Measurements from ENCODE around the gene TEX101.
"Not testable (repeated sequence)": the region's sequence is repeated elsewhere in the genome, so short reads cannot be mapped to it uniquely, and the experiment has no call there.

TEX101 gene, protein sequence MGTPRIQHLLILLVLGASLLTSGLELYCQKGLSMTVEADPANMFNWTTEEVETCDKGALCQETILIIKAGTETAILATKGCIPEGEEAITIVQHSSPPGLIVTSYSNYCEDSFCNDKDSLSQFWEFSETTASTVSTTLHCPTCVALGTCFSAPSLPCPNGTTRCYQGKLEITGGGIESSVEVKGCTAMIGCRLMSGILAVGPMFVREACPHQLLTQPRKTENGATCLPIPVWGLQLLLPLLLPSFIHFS
- total RNA-seq, result 0 reads per million in 4 experiments

DNA sequence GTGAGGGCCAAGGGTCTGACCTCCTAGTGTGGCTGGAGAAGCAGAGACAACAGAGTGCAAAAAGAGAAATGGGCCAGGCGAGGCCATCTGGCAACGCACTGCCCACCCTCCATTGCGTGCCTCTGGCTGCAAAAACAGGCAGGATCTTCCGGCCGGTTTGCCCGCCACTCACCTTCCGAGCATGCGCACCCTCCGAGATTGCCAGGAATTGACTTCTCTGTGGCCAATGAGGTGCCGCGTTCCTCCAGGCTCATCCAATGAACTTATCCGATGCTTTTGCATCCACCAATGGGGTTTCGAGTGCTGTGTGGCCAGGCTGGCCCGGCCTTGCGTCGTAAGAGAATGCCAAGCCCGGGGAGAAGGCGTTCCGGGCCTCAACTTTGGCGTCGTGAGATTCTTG is at the start of gene TEX101:
Gene TEX101, plus strand, starts transcription at position 337 of the 400 bp plus-strand sequence. CDS start 1,030 bp downstream, outside the sequence.
- DNase-seq, result no peak

DNA sequence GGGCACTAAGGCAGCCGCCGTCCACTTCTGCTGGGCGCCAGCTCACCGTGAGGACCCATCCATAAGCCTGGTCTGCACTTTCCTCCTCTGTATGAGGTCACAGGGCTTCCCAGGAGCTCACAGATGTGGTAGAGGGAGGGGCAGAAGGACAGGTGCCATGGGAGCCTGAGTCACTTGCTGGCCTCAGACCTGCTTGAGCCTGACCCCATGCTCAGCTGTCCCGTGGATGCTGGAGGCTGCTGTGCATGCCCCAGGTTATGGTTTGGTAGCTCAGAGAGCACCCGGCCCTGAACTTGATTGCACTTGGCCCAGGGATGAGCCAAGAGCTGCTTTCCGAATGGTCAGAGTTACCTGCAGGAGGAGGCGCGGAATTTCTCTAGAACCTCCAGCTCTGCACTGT is 49.0 kb upstream of the TEX101 start:
- DNase-seq, result not testable (repeated sequence)

DNA sequence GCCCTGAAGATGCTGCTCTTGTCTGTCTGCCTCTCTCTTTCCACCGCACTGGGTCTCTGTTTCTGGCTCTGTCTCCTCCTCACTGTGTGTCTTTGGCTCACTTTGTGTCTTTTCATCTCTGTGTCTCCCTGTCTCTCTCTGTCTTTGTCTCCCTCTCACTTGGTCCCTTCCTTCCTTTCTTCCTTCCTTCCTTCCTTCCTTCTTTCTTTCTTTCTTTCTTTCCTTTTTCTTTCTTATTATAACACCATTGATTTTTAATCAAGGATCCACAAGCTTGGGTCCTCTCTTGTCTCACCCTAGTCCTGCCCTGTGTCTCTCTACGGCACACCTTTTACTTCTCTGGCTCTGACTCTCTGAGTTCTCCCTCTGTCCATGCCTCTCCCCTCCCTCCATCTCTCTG is 46.9 kb upstream of the TEX101 start:
- DNase-seq, result no peak

DNA sequence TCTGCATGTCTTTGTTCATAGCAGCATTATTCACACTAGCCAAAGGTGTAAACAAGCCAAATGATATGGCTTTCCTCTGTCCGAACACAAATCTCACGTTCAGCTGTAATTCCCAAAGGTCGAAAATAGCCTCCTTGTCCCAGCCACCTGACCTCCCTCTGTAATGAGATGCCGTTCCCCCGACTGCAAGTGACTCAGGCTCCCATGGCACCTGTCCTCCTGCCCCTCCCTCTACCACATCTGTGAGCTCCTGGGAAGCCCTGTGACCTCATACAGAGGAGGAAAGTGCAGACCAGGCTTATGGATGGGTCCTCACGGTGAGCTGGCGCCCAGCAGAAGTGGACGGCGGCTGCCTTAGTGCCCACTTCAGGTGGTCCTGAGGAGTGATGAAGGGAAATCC is 45.8 kb upstream of the TEX101 start:
- DNase-seq, result not testable (repeated sequence)

DNA sequence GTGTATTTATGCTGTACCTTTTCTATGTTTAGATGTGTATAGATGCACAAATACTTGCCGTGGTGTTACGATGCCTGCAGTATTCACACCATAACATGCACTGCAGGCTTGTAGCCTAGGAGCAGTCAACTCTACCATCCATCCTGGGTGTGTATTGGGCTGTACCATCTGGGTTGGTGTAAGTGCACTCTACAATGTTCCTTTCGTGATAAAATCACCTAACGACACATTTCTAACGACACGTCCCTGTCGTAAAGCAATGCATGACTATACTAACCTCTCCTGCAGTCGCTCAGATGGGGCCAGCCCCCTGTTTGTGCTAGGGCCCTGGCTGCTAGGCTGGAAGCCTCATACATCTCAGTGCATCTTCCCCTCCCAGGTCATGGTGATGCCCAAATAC is 42.8 kb upstream of the TEX101 start:
- DNase-seq, result no peak

DNA sequence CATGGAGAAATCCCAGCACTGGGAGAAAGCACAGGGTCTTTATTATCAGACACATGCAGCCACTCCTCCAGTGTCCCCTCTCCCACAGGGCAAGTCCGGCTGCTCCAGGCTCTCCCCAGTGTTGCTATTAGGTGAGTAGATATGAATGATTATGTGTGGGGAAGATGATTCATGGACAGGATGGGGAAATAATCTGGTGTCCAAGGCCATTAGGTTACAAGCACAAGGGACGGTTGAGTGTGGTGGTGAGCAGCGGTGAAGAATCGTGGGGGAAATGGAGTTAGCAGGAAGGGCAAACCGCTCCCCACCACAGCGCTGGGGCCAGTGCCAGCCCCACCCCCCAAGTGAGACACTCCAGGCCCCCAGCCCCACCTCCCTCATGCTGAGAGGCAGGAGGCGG is 42.2 kb upstream of the TEX101 start:
- DNase-seq, result no peak

DNA sequence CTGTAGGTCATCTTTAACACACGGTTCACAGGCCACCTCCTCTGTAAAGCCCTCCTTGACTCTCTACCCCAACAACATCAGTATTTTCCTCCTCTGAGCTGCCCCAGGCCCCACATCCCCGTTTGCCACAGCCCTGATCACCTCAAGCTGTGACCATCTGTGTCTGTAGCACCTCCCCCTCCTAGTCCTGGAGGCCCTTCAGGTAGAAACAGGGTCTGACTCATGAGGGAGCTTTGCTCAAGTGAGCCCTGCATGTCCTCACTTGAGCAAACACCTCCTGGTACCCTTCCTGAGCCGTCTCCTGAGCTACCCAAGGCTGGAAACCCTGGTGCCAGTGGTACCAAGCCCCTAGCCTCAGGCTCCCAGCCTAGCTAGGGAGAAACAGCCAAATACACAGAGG is 37.1 kb upstream of the TEX101 start:
- not testable (repeated sequence) for DNase-seq

DNA sequence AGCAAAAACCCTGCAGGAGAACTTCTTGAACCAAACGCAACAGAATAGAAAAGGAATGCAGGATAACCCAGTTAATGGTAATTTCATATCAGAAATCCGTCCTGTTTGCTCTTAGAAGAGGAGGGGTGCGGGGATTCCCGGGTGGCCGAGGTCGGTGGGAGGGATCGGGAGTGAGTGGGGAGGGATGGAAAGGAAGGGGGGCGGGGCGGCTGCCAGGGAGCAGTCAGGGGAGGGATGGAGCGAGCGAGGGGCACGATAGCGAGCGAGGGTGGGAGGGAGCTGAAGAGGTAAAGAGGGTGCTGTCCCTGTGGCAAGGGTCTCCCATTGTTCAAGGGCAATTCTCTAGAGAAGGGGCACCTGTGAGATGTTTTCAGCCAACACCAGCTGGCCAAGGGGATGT is 34.7 kb upstream of the TEX101 start:
- no peak for DNase-seq

DNA sequence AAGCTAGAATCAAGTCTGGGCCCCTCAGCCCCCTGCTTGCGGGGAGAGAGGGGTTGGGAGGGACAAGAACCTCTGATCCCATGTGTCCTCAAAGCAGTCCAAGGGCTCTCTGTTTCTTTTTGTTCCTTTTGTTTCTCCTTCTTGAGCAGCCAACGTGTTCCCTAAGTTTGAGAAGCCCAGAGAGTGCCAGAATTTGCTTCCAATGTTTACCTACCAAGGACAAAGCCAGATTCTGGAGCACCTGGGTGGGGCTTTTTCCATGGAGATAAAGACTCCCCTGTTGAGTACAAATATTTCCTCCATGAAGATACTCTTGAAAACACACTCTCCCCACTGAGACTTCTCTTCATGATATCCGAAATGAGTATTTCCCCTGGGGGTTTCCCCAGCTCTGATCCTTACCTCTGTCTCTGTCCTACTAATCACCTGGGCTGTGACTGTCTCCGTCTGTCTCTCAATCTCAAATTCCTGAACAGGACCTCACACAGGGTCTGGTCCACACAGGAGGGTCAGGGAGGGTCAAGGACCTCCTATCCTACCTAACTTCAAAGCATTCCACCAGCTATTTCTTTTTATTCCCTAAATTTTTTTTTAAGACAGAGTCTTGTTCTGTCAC is 33.8 kb upstream of the TEX101 start:
- no peak for DNase-seq

DNA sequence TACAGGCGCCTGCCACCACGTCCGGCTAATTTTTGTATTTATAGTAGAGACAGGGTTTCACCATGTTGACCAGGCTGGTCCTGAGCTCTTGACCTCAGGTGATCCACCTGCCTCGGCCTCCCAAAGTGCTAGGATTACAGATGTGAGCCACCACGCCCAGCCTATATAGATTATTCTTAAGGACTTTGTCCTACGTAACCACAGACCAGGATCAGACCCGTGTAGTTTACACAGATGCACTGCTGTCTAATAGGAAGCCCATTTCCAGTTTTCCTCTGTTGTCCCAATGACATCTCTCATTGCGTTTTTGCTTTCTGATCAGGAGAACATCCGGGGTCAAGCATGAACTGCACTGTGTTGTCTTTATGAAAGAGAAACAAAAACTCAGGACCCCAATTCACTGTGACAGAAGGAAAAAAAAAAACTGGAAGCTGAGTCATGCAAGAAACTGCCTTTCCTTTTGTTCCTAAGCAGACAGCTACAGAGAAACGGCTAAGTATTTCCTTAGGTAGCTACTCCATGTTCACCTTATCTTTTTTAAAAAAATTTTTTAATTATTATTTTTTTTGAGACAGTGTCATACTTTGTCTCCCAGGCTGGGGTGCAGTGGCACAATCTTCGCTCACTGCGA is 32.0 kb upstream of the TEX101 start:
- DNase-seq, result not testable (repeated sequence)

DNA sequence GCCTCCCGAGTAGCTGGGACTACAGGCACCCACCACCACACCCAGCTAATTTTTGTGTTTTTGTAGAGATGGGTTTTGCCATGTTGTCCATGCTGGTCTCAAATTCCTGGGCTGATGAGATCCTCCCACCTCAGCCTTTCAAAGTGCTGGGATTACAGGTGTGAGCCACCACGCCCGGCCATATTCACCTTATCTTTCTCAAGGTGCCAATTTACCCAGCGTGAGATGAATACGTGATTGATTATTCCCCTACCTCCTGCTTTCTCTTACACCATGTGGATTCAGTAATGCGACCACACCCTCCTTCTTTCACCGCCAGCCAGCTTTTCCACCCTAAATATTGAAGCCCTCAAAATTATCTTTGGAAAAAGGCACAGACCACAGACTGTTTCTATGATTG is 31.4 kb upstream of the TEX101 start:
- not testable (repeated sequence) for DNase-seq

DNA sequence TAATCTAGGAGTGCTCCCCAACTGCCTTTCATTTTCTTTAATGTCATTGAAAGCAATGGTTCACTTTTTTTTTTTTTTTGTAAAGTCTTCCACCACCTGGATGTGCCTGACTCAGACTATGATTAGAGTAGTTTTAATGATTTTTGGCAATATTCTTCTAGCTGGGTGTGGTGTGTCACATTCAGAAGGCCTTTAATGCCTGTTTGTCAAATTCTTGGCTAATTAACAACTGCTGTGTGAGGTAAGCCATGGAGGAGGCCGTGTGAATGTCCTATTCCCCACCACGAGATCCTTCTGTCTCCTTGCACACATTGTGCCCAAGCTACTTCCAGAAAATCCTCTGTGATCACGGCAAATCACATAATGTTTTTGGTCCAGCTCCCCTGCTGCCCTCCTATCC is 30.9 kb upstream of the TEX101 start:
- not testable (repeated sequence) for DNase-seq

DNA sequence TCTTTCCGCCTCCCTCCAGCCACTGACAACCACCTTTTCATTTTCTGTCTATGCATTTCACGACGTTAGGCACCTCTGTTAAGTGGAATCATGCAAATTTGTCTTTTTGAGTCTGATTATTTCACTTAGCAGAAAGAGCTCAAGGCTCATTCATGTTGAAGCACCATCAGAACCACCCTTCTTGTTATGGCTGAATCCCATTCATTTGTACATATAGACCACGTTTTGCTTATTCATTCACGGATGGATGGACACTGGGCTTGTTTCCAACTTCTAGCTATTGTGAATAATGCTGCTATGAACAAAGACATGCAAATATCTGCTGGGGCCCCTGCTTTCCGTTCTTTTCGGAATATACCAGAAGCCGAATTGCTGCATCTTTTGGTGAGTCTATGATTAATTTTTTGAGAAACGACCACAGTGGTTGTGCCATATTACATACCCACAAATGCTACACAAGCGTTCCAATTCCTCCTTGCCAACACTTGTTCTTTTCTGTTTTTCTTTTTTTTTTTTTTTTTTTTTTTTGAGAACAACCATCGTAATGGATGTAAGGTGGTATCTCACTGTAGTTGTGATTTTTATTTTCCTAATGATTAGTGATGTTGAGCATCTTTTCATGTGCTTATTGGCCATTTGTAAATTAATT is 23.7 kb upstream of the TEX101 start:
- DNase-seq, result not testable (repeated sequence)

DNA sequence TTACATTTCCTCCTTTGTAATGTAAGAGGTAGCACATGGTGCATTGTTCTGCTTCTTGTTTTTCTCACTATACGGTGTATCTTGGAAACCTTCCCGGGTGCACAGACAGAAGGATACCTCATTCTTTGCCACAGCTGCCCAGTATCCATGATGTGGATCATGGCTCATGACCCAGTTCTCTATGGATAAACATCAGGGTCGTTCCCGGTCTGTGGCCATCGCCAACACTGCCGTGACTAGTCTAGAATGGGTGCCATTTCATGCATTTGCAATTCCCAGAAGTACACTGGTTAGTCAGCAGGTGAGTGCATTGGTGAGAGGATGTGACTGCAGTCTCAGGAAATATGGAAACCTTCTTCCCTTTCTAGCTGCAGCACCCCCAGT is 23.1 kb upstream of the TEX101 start:
- not testable (repeated sequence) for DNase-seq

DNA sequence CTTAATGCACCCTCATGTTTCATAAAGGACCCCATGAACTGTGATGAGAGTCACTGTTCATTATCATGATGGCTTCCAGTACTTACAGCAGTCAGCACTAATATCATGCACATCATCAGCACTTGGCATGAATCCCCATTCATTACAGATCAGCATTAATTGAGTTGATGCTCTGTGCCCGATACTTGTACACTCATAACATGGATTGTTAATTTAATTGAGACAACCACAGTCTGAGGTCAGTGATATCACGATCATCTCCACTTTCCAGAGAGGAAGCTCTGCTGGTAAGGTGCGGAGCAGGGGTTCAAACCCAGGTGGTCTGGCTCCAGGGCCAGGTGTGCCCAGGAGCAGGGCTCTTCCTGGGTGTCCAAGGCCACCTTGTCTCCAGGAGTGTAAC is 21.2 kb upstream of the TEX101 start:
- DNase-seq, result not testable (repeated sequence)

DNA sequence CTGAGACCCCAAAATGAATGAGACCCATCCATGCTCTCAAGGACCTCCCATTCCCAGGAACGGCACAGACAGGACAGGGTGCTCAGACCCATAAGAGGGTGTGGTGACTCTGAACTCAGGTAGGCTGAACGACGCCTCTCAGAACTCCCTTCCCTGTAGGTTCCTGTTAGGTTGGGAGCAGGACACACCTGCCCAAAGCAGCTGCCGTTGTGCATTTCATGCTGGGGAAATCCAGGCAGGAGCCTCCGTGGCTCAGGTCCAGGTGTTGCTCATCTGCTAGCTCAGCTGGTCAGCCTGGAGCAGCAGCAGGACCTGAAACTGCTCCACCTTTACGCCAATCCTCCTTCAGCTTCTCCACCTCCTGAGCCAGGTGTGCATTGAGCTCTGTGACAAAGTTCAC is 19.1 kb upstream of the TEX101 start:
- no peak for DNase-seq

DNA sequence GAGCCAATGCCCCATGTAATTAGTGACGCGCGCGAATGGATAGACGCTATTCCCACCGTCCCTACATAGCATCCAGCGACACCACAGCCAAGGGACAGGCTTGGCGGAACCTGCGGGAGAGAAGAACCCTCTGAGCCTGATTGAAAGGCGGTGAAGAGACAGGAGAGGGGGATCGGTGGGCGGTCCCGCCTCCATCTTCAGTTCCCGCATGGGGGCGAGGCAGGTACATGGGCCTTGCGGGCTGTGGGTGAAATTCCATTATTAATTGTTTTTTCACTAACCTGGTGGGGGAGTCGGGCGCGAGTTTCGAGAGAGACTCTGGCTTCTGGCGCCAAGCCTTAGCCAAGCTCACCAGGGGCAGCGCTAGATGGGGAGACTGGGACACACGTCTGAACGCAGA is 8.4 kb upstream of the TEX101 start:
- no peak for DNase-seq

DNA sequence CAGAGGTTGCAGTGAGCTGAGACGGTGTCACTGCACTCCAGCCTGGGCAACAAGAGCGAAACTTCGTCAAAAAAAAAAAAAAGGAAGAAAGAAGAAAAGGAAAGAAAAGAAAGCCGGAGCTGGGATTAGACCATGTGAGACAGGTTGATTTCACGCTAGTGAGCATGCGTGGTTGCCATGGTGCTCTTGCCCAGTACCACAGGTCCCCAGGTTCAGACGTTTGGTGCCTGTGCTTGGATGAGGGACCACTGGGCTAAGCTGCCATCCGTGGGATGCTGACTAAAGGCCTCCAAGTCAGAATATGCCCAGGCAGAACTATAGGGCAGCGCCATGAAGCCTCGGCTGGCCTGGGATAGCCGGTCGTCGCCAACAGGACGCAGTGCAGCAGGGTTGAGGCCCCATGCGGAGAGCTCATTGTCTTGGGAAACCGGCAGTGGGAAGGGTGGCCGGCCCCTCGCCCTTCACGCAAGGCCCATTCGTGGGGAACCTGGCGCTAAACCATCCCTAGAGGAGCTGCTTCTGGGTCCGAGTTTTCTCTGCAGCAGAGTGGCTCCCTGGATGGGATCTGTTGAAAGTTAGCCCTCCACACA is 7.2 kb upstream of the TEX101 start:
- no peak for DNase-seq

DNA sequence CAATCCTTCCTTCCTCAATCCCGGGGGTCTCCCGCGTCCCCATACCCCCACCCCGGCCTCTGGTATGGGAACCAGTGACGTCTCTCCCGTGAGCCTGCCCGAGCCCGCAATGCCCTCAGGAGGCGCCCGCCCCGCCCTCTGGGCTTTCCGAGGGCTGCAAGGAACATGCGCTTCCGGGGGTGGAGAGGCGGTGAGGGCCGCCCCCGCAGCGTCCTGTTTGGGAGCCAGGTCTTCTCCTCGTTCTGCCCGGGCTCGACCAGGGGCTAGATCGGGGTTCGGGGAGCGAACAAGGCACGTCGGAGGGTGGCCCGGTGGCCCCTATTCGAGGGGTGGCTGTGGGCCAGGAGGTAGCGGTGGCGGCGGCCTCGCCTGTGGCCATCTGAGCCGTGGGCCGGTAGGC is 6.6 kb upstream of the TEX101 start:
- DNase-seq, result no peak

DNA sequence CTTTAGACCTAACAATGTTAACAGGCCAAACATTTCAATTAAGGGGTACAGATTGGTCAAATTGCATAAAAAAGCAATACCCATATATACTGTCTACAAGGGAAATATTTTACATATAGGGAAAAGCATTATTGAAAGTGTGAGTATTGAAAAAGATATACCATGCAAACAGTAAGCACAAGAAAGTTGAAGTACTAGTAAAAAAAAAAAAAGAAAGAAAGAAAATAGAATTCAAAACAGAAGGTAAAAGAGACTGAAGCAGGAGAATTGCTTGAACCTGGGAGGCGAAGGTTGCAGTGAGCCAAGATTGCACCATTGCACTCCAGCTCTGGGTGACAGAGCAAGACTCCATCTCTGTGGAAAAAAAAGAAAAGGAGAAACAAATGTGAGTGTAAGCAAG is 5.3 kb upstream of the TEX101 start:
- DNase-seq, result no peak

DNA sequence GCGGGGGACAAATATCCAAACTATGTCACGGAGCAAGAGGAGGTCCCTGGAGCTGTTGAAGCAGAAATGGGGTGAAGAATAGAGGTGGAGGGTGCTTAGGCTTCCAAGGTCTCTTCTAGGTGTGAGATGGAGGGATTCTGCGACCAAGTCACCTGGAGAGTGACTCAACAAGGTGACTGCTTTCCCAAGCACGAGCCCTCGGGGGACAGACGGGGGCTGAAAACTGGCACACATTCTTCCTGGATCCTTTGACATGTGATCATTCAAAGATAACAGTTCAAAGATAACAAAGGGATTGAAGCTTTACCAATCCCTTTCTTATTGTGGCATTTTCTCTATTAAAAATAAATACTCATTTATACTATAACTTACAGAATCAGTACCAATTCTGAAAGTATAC is 2.2 kb upstream of the TEX101 start:
- no peak for DNase-seq

DNA sequence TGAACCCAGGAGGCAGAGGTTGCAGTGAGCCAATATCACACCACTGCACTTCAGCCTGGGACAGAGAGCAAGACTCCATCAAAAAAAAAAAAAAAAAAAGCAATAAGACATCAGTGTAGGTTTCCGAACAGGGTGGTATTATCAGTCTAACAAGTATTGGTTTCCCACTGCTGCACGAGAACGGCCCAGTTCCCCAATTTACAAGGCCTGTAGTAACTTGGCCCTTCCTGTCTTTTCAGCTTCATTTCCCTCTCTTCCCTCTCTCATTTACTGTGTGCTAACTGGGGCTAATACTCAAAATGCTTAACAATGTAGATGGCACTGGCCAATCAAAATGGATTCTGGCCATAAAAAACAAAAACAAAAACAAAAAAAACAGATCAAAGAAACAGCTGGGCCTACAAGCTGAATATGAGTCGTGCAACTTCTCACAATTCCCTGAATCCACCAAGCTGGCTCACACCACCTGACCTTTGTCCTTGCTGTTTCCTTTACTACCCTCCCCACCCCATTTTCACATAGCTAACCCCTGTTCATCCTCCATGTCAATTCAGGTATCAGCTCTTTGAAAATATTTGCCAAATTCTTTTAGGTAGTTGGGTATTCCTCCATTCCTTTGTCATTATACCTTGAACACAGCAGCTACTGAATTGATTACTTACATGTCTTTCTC is 2.4 kb downstream of the TEX101 start:
- no peak for DNase-seq

DNA sequence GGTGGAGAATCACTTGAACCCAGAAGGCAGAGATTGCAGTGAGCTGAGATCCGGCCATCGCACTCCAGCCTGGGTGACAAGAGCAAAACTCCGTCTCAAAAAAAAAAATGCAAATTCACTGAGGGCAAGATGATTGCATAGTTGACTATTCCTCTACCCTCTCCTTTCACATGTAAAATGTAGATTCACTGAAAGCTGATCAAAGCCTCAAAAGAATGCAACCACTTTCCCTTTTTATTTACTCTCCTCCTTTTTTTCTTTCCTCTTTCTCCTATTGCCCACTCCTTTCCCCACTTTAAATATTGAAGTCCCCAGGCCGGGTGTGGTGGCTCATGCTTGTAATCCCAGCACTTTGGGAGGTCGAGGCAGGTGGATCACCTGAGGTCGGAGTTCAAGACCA is 6.3 kb downstream of the TEX101 start:
- no peak for DNase-seq

All from effector CD8-positive, alpha-beta T cell (primary cell).